MM.1S (cell line): ENCODE measurements around the gene KPNA4.

ENCODE experiments used
- CTCF ChIP-seq: fragments of 300-600 bp; sonication (generic); IDR thresholded peaks from 2 replicates; pipeline ENCODE4 v1.5.1; 2016; ENCODE audit warnings: antibody characterized with exemption, low read length, mixed read lengths
- EZH2 ChIP-seq: fragments of 300-600 bp; sonication (generic); optimal IDR thresholded peaks from 2 replicates; pipeline ENCODE3; 2017; ENCODE audit warnings: low read depth, mild to moderate bottlenecking, antibody characterized with exemption, low read length, mixed read lengths

DNA sequence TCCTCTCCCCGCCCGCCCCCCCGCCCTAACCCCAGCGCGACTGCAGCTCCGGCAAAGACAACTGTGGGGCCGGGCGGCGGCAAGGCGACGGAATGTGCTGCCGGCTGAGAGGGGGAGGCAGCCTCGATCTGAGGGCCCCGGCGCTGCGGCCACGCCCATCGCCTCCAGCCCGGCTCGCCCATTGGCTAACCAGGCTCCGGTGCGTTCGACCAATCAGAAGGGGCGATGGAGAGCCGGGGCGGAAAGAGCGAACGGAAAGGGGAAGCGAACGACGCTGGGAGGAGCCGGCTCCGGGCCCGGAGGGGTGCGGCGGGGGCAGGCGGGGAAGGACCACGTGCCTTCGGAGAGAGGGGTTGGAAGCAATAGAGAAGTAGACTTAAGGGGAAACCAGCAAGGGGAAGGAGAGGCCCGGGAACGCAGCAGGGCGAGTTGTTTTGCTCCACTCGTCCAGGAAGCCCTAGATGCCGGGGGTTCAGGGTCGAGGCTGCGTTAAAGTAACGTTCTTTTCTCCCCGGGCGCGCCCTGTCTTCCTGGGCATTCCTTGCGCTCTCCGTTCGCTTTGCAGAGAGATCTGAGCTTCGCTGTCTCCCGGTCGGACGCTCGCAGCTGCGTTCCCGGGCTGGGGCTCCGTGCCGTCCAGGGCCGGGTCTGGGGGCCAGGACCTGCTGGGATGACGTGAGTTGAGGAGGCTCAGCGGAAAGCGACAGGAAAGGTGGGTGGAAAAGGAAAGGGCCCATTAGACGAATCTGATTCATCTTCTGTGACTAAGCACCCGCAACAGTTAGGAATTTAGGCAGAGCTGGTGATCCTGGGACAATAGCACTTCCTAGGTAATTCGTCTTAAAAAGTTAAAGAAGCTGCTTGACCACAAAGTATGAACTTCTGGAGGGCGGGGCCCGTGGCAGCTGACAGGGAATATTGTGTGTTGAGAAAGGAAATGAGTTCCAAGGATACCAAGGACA, at the start of gene KPNA4:
- TF ChIP-seq CTCF (no peak), EZH2 (no peak)
